CD4-positive, alpha-beta T cell treated with Interleukin-15 for 1 hour (primary cell): ENCODE measurements around the gene CPNE2.
"Not testable (repeated sequence)": the region's sequence is repeated elsewhere in the genome, so short reads cannot be mapped to it uniquely, and the experiment has no call there.

Experiments used
- DNase-seq: peaks from one replicate; pipeline ENCODE4 v3.0.0-alpha.2; 2020

Gene CPNE2

DNA sequence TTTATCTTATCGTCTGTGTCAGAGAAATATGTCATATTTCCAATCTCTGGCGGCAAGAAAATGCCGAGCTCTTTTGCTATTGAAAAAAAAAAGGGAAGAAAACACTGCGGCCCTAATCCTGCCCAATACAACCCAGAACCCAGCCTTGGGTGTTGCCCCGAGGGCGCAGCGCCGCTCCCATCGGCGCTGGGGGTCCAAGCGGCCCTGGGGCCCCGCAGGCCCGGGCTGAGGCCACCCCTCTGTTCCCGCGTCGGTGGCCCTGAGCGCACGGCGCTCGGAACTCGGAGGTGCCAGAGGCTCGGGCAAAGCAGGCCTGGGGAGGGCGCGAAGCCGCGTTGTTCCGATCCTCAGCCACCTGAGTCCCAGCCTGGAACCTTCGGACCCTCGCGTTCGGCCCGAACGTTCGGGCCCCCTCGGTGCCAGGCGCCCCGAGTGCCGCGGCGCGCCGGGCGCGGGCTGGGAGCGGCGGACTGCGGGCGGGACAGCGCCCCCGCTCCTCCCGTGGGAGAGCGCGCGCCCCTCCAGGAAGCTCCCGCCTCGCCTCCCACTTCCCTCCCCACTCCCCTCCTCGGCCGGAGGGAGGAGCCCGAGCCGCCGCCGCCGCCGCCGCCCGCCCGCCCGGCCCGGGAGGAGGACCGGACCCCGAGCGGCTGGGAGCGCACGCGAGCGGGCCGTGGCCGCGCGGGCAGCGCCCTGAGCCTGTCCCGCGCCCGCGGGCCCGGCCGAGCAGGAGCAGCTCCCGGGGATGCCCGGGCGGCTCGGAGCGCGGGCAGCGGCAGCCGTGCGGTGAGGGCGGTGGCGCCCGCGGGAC lies at the start of gene CPNE2:
Gene CPNE2, plus strand, starts transcription at position 609 of the 811 bp plus-strand sequence. CDS start 18,160 bp downstream, outside the sequence.
- no peak for DNase-seq

DNA sequence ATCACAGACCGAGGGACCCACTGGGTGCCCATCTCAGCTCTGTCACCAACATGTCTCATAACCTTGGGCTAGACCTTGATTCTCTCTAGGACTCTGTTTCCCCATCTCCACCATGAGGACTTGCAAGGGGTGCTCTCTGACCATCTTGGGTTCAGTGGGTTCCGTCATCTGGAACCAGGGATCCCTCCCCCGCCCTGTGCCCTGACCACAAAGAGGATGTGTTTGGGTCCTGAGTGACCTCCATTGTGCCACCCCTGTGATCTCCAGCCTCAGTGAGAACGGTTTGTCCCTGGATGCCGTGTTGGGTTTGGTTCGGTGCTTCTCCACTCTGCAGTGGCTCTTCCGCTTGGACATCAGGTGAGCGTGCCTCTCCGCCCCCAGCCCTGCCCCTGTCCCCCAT lies 49.1 kb upstream of the CPNE2 start:
- no peak for DNase-seq

- no peak for DNase-seq
Measured at GRCh38 chr16:57044931-57045693, 47.3 kb upstream of the CPNE2 start.

DNA sequence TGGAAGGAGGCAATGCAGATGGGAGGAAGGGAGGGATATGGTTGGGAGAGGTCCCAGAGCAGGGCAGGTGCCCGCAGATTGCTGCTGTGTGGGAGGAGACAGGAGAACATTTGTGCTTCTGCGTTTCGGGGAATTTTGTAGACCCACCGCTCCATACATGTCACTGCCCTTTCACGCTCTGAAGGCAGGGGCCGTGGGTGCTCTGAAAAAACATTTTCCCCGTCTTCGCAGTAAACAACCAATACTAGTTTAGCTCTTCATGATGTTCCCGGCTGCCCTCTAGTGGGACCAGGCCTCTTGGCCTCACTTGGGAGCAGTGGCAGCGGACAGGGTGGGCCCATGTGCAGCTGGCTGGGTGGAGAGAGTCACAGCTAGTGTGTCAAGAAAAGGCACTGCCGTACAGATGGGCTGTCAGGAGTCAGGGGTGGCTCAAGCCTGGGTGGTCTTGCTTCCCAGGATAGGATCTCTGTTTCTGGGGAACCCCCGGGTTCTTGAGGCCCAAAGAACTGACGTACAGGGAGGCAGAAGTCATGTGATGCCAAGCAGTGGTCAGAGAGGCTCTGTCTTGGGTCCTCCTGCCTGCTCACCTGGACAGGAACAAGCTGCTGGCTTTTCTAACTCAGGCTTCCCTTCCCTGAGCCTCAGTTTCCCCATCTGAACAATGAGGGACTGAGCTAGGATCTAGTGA lies 46.5 kb upstream of the CPNE2 start:
- peak; percentile 60 for DNase-seq

DNA sequence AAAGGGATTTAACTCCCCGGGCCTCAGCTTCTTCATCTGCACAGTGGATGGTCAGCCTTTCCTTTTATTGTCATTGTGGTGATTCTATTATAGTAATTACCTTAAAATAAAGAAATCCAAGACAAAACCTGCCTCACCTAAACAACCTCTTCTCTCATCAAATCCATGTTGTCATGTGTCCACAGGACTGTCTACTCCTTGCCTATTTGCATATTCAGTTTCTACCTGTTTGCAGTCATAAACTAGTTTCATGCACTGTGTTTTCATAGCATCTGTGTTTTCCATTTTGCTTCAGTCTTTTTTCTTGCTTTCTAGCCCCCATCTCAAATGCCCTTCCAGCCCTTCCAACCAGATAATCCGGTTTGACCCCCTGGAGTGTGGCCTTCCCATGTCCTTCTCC lies 44.3 kb upstream of the CPNE2 start:
- DNase-seq: no peak

GRCh38 chr16:57049678-57050077 lies 42.7 kb upstream of the CPNE2 start:
- no peak for DNase-seq

GRCh38 chr16:57051696-57052228 lies 40.6 kb upstream of the CPNE2 start:
- DNase-seq: no peak

DNA sequence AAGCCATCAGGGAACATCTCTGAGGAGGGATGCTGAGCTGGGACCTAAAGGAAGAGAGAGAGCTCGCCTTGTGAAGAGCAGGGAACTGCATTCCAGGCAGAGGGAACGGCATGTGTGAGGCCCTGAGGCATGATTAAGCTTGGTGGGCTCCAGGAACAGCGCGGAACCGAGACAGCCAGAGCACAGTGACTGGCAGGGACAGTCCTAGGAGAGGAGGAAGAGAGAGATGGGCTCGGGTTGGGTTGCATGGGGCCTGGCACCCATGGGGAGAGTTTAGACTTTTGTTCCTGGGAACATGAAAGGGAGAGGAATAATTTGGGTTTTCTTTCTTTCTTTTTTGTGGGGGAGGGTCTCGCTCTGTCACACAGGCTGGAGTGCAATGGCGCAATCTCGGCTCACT lies 39.2 kb upstream of the CPNE2 start:
- DNase-seq: no peak

- DNase-seq: no peak
Measured at GRCh38 chr16:57054338-57054737, 38.0 kb upstream of the CPNE2 start.

DNA sequence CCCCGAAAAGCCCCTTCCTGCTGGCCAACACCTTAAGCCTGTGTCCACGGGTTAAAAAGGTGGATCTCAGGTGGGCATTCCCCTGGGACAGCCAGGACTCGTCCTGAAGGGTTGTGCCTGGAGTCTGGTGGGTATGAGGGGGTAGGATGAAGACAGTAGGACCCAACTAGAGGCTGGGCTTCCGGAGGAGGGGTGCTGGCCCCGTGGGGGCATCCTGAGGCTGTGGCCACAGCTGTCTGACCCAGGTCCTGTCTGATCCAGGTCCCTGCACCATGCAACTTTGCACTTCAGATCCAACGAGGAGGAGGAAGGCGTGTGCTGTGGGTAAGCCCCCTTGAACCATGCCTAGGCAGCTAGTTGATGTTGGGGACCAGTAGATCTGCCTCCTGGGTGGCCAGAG lies 37.6 kb upstream of the CPNE2 start:
- DNase-seq: no peak

GRCh38 chr16:57055671-57056070 lies 36.7 kb upstream of the CPNE2 start:
- DNase-seq: no peak

DNA sequence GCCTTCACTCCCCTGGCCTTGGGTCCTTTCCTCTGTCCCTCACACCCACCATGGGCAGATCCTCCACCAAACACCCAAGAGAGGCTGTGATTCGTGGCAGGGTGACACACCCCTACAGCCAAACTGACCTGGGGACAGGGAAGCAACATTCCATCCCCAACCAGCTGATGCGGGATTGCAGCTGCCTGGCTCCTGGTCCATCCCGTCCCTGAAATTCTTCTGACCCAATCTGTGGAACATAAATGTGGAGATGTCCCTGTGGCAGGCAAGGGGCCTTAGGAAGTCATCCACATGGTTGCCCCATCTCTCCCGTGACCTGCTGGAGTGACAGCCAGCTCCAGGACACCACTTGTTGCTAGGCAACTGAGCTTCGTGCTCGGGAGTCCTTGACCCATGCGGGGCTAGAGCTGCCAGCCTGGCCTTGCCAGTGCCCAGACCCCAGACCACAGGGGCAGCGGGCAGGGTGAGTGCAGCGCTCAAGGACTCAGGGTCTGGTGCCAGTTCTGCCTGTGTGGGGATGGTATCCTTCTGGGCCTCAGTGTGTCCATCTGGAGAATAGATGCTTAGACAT lies 34.0 kb upstream of the CPNE2 start:
- no peak for DNase-seq

DNA sequence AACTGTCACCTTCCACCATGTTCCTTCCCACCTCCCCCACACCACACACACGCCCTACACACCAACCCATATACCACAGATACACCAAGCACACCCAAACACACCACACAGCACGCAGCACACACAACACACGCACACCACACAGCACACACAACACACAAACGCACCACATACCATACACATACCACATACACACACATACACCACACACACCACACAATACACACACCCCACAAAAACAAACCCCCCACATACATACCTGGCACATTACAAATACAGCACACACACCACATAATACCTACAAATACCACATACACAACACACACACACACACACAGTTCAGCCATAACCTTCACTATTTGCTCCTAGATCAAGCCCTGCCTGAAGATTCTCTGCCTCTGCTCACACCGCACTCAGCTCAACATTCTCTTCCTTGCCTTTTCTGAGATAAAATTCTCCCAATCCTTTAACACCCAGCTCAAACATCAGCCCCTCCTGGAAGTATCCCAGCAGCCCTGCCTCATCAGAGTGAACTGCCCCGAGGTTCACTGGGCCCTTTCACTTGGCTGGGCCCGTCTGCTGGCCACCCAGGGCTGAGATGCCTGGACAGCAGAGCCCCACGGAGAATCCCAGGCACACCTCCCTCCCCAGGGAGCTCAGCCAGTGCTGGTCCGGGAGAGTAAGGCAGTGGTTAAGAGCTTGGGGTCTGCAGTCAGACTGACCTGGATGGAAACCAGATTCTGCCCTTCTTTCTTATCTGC lies 31.9 kb upstream of the CPNE2 start:
- no peak for DNase-seq

GRCh38 chr16:57061084-57061905 lies 31.1 kb upstream of the CPNE2 start:
- DNase-seq: peak; percentile 50

DNA sequence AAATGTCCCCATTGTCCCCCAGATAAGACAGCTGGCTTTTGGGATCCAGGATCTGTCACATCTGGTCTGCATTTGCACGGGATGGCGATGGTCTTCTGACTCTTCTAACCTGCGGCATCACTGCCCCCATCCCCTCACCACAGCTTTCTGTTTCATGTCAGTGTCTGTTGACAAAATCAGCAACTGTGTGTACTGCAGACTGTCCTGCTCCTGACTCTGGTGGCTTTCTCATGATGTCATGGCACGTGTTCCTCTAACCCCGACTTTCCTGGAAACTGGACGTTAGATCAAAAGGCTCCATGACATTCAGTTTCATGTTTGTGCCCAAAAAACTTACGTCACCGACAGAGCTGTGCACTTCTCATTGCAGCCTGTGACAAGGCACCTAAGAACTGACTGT lies 30.1 kb upstream of the CPNE2 start:
- DNase-seq: no peak

- DNase-seq: not testable (repeated sequence)
Measured at GRCh38 chr16:57063189-57063588, 29.2 kb upstream of the CPNE2 start.

DNA sequence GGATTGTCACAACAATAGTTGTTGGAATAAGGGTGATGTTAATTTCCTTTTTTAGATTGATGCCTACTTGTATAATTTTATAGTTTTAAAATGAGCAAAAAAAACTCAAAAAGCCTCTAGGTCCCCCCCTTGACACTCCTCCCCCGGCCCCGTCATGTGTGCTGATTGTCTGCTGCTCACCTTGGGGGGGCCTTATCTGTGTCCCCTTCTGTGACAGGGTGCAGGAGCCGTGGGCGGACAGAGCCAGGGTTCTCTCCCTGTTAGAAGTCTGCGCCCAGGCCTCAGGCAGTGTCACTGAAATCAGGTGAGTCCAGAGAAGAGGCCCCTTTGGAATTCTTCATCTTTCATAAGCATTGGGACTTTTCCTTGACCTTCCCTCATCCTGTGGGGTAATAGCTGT lies 27.4 kb upstream of the CPNE2 start:
- DNase-seq: no peak

GRCh38 chr16:57066625-57067024 lies 25.8 kb upstream of the CPNE2 start:
- no peak for DNase-seq

DNA sequence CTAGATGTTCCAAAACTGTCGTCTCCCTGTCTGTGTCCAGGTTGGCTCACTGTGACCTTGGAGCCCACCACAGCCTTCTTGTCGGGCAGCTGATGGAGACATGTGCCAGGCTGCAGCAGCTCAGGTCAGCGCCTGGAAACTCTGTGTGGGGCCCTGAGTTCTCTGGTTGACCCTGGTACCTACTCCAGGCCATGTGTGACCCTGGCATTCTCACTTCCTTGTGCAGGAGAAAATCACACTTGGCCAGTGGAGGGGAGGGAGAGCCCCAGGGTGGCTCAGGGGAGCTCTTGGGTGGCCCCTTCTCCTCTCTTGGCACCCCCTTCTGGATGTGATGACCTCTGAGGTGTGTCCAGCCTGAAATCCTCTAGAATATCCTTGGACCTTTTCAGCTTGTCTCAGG lies 25.0 kb upstream of the CPNE2 start:
- no peak for DNase-seq

DNA sequence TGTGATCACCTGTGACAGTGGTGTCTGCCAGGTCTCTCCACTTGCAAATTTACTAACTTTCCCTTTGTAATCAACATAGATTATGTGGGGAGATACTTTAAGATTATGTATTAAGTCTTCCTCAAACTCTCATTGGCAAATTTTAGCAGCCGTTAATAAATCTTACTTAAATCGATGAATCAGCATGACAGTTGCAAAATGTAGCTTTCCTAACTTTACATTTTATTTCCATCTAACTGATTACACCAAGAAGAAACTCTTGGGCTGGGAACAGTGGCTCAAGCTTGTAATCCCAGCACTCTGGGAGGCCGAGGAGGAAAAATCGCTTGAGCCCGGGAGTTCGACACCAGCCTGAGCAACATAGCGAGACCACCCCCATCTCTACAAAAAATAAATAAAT lies 23.3 kb upstream of the CPNE2 start:
- no peak for DNase-seq

DNA sequence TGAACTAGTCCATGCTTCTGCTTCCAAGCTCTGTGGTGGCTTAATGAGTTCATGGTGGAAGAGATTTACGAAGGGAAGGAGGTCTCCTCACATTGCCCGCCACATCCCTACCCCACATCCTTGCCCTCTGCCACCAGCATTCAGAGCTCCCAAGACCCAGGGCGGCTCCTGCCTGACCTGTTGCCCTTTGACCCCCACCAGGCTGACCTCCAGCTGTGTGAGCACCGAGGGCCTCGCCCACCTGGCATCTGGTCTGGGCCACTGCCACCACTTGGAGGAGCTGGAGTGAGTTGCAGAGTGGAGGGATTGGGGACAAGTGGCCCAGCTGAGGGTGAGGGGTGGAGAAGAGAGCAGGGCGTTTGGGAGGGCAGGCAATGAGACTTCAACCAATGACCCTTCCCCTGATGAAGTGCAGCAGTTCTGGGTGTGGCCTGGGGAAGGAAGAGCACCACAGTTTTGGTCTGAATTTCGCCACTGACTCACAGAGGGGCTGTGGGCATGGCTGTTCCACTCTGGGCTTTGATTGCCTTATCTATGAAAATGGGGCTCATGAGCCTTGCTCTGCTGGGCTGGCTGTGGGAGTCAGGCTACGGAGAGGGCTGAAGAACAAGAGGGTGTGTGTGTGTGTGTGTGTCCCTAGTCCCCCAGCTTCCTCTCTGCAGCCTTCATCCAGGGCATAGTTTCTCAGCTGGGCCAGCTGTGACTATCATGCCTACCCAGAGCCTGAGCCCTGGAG lies 22.6 kb upstream of the CPNE2 start:
- no peak for DNase-seq
